H1 (cell line): ENCODE measurements around the gene DEFB114. TPM values are rescaled to one million over a fixed set of nuclear protein-coding genes. Genes with fewer than 3 reads are reported as not detected.

Experiments
- CTCF ChIA-PET: fragments of 300-600 bp; sonication (Branson Sonifier 250); formaldehyde crosslinking; loops from one replicate; lab custom pipeline; 2021; ENCODE audit not compliant: partially characterized antibody; lab: Charles Lee
- POLR2A ChIA-PET: fragments of 300-600 bp; sonication (Branson Sonifier 250); formaldehyde crosslinking; loops from one replicate; lab custom pipeline; 2021; ENCODE audit warnings: inconsistent platforms; ENCODE audit not compliant: partially characterized antibody; lab: Charles Lee
- DNase-seq, 2 experiments: peaks; one replicate each; pipeline versions ENCODE4 v3.0.0 to v3.0.0-alpha.2; 2010 to 2022; ENCODE audit warnings: low spot score in 2 of 2, low read depth in 1 of 2, mixed read lengths in 1 of 2
- FAIRE-seq: peaks from 2 replicates; lab custom pipeline; 2011; peaks lifted over from hg19 to GRCh38; lab: Jason Lieb, UNC
- H2AFZ ChIP-seq: 2 replicates; pipeline ENCODE4 v1.8.1; 2012; ENCODE audit warnings: low read length, inconsistent platforms
- H2AK5ac ChIP-seq: 2 replicates; pipeline ENCODE4 v1.6.1; 2013; ENCODE audit warnings: low read depth, low read length
- H2BK120ac ChIP-seq: replicated peaks from 2 replicates; pipeline ENCODE3; 2013; ENCODE audit warnings: low read depth, low read length, inconsistent platforms
- H2BK12ac ChIP-seq: 2 replicates; pipeline ENCODE4 v1.6.1; 2013; ENCODE audit warnings: low read depth, low read length
- H2BK15ac ChIP-seq: 2 replicates; pipeline ENCODE4 v1.6.1; 2013; ENCODE audit warnings: low read length
- H2BK20ac ChIP-seq: 2 replicates; pipeline ENCODE4 v1.6.1; 2013; ENCODE audit warnings: low read length
- H2BK5ac ChIP-seq: 2 replicates; pipeline ENCODE4 v1.6.1; 2013; ENCODE audit warnings: low read depth, low read length
- H3K14ac ChIP-seq: 2 replicates; pipeline ENCODE4 v1.6.1; 2013; ENCODE audit warnings: inconsistent platforms; ENCODE audit not compliant: insufficient read length
- H3K18ac ChIP-seq: 2 replicates; pipeline ENCODE4 v1.6.1; 2013; ENCODE audit warnings: low read length; ENCODE audit errors: extremely low read depth
- H3K23ac ChIP-seq: 2 replicates; pipeline ENCODE4 v1.6.1; 2013; ENCODE audit warnings: inconsistent platforms; ENCODE audit not compliant: insufficient read length
- H3K23me2 ChIP-seq: 2 replicates; pipeline ENCODE4 v1.6.1; 2013; ENCODE audit warnings: low read depth, low read length
- H3K27ac ChIP-seq: 2 replicates; pipeline ENCODE4 v1.6.1; 2011; ENCODE audit warnings: low read depth, low read length, inconsistent platforms
- H3K27me3 ChIP-seq, 4 experiments: replicated peaks in 1 of 4; 1 replicate in 1 of 4; 2 replicates in 3 of 4; pipeline versions ENCODE4 v1.6.1 to v1.8.1; 2011 to 2013; ENCODE audit warnings: low read length in 3 of 4, mild to moderate bottlenecking in 3 of 4, inconsistent platforms in 2 of 4, mixed read lengths in 2 of 4, moderate library complexity in 1 of 4; ENCODE audit not compliant: control insufficient read depth in 3 of 4, insufficient read depth in 3 of 4; ENCODE audit errors: extremely low read depth in 1 of 4
- H3K36me3 ChIP-seq, 4 experiments: 2 replicates each; pipeline versions ENCODE4 v1.6.1 to v1.8.1; 2011 to 2013; ENCODE audit warnings: mild to moderate bottlenecking in 4 of 4, low read length in 3 of 4, moderate library complexity in 2 of 4, control low read depth in 1 of 4, inconsistent platforms in 1 of 4; ENCODE audit not compliant: insufficient read depth in 4 of 4, control insufficient read depth in 2 of 4
- H3K4ac ChIP-seq: replicated peaks from 2 replicates; pipeline ENCODE3; 2013; ENCODE audit warnings: low read length, low read depth, mixed read lengths, inconsistent platforms; ENCODE audit not compliant: insufficient read length
- H3K4me1 ChIP-seq, 4 experiments: replicated peaks in 1 of 4; 1 replicate in 1 of 4; 2 replicates in 3 of 4; pipeline versions ENCODE4 v1.6.1 to v1.8.1; 2011 to 2013; ENCODE audit warnings: low read length in 3 of 4, inconsistent platforms in 2 of 4, mixed read lengths in 1 of 4; ENCODE audit not compliant: insufficient read depth in 4 of 4, control insufficient read depth in 3 of 4
- H3K4me2 ChIP-seq, 2 experiments: 2 replicates each; pipeline versions ENCODE4 v1.6.1 to v1.8.1; 2011 to 2013; ENCODE audit warnings: low read depth in 2 of 2, low read length in 2 of 2, control low read depth in 1 of 2, inconsistent platforms in 1 of 2, mild to moderate bottlenecking in 1 of 2; ENCODE audit not compliant: insufficient read depth in 1 of 2
- H3K4me3 ChIP-seq, 4 experiments: fragments of 200-600, 300-600 bp in 1 of 4; sonication (generic), shearing (Covaris generic), sonication (Bioruptor Twin) in 1 of 4; 2 replicates each; pipeline versions ENCODE4 v1.5.1 to v1.8.1; 2011 to 2016; ENCODE audit warnings: low read length in 4 of 4, low read depth in 3 of 4, control low read depth in 2 of 4, inconsistent platforms in 2 of 4, mild to moderate bottlenecking in 2 of 4, mixed read lengths in 1 of 4, moderate library complexity in 1 of 4; ENCODE audit not compliant: insufficient read depth in 2 of 4; ENCODE audit errors: extremely low read depth in 1 of 4
- H3K56ac ChIP-seq: replicated peaks from 2 replicates; pipeline ENCODE3; 2013; ENCODE audit warnings: low read depth, mild to moderate bottlenecking, mixed read lengths, low read length, inconsistent platforms; ENCODE audit not compliant: insufficient read length
- H3K79me1 ChIP-seq: 2 replicates; pipeline ENCODE4 v1.6.1; 2013; ENCODE audit warnings: low read depth, low read length, control low read depth
- H3K79me2 ChIP-seq, 2 experiments: 2 replicates each; pipeline versions ENCODE4 v1.6.1 to v1.8.1; 2012 to 2013; ENCODE audit warnings: low read length in 2 of 2, mild to moderate bottlenecking in 2 of 2, inconsistent platforms in 1 of 2; ENCODE audit not compliant: insufficient read depth in 2 of 2, control insufficient read depth in 1 of 2
- H3K9ac ChIP-seq, 4 experiments: replicated peaks in 1 of 4; 1 replicate in 1 of 4; 2 replicates in 3 of 4; pipeline versions ENCODE4 v1.6.1 to v1.8.1; 2011 to 2013; ENCODE audit warnings: low read depth in 3 of 4, low read length in 3 of 4, control low read depth in 2 of 4, mild to moderate bottlenecking in 2 of 4, moderate library complexity in 2 of 4, inconsistent platforms in 1 of 4; ENCODE audit errors: extremely low read depth in 1 of 4
- H3K9me3 ChIP-seq, 2 experiments: 2 replicates each; pipeline versions ENCODE4 v1.6.1 to v1.8.1; 2012 to 2013; ENCODE audit warnings: mild to moderate bottlenecking in 2 of 2, moderate library complexity in 2 of 2, control low read depth in 1 of 2, inconsistent platforms in 1 of 2, low read depth in 1 of 2, low read length in 1 of 2, mixed read lengths in 1 of 2; ENCODE audit not compliant: insufficient read depth in 2 of 2
- H4K20me1 ChIP-seq, 2 experiments: replicated peaks in 1 of 2; 2 replicates each; pipeline versions ENCODE3 to v1.8.1; 2011 to 2013; ENCODE audit warnings: inconsistent platforms in 2 of 2, low read length in 2 of 2, mild to moderate bottlenecking in 1 of 2; ENCODE audit not compliant: insufficient read depth in 2 of 2, control insufficient read depth in 1 of 2
- H4K5ac ChIP-seq: 2 replicates; pipeline ENCODE4 v1.6.1; 2013; ENCODE audit warnings: low read length, low read depth, mixed read lengths, inconsistent platforms; ENCODE audit not compliant: insufficient read length
- H4K8ac ChIP-seq: 2 replicates; pipeline ENCODE4 v1.8.0; 2013; ENCODE audit warnings: mild to moderate bottlenecking, moderate library complexity, low read length, inconsistent platforms; ENCODE audit not compliant: insufficient read depth; ENCODE audit errors: extremely low read depth
- H4K91ac ChIP-seq: replicated peaks from 2 replicates; pipeline ENCODE3; 2013; ENCODE audit warnings: low read length, mixed read lengths, inconsistent platforms; ENCODE audit not compliant: insufficient read length
- BRCA1 ChIP-seq: IDR thresholded peaks from 2 replicates; pipeline ENCODE4 v1.6.1; 2012; ENCODE audit warnings: low read depth, low read length, improper control_type of control experiment
- CEBPB ChIP-seq: IDR thresholded peaks from 2 replicates; pipeline ENCODE4 v1.6.1; 2012; ENCODE audit warnings: low read depth, low read length
- EGR1 ChIP-seq: IDR thresholded peaks from 2 replicates; pipeline ENCODE4 v1.6.1; 2011; ENCODE audit warnings: low read depth, low read length, borderline replicate concordance
- EZH2 ChIP-seq: fragments of 200-600 bp; sonication (generic); IDR thresholded peaks from 2 replicates; pipeline ENCODE4 v1.7.1; 2012; ENCODE audit warnings: low read depth, mild to moderate bottlenecking, moderate library complexity, low read length, inconsistent platforms; ENCODE audit not compliant: severe bottlenecking
- NANOG ChIP-seq: IDR thresholded peaks from 2 replicates; pipeline ENCODE4 v1.6.1; 2011; ENCODE audit warnings: low read length, low read depth, mild to moderate bottlenecking, inconsistent platforms; ENCODE audit not compliant: insufficient read depth, poor library complexity, severe bottlenecking
- RAD21 ChIP-seq, 2 experiments: IDR thresholded peaks in 1 of 2; conservative IDR thresholded peaks in 1 of 2; 2 replicates each; pipeline ENCODE4 v1.6.1; 2011; ENCODE audit warnings: low read depth in 2 of 2, low read length in 2 of 2, improper control_type of control experiment in 1 of 2, inconsistent platforms in 1 of 2, mild to moderate bottlenecking in 1 of 2, moderate library complexity in 1 of 2
- SIRT6 ChIP-seq: IDR thresholded peaks from one replicate; pipeline ENCODE4 v1.7.1; 2012; ENCODE audit warnings: low read length, inconsistent platforms
- TEAD4 ChIP-seq: IDR thresholded peaks from 2 replicates; pipeline ENCODE4 v1.6.1; 2012; ENCODE audit warnings: low read depth, low read length, inconsistent platforms, mixed read lengths
- WGBS, 2 experiments: shearing (Covaris generic) in 1 of 2; methylation state at CpG; one replicate each; pipeline versions ENCODE4 v1.1.6 to v1.1.7; 2013 to 2015; ENCODE audit warnings: low lambda C conversion rate in 2 of 2, mixed read lengths in 2 of 2, inconsistent platforms in 1 of 2, low coverage in 1 of 2, missing lambda C conversion rate in 1 of 2; ENCODE audit not compliant: insufficient replicate concordance in 2 of 2, insufficient coverage in 1 of 2, insufficient read length in 1 of 2; ENCODE audit errors: extremely low coverage in 1 of 2, missing lambda C conversion rate in 1 of 2; 5-methylcytosine and 5-hydroxymethylcytosine counted together
- polyA plus RNA-seq, 7 experiments: library from polyadenylated mRNA; depleted of rRNA in 3 of 7; stranded (reverse) in 5 of 7; unstranded in 2 of 7; fragments of >200 nt in 5 of 7; fragments of 200-250 nt in 2 of 7; gene quantifications; 1 replicate in 5 of 7; 2 replicates in 1 of 7; 4 replicates in 1 of 7; pipeline versions ENCODE4 v1.2.1 to v1.2.3, GENCODE V29; 2011 to 2013; ENCODE audit warnings: missing spikeins in 2 of 7, mixed read lengths in 2 of 7
- total RNA-seq: library from RNA; stranded (reverse); fragmentation: NEBNext Ultra II Directional; extraction: Animal tissue kit (Norgen Biotek cat#: 25700); gene quantifications from 2 replicates; pipeline ENCODE4 v1.2.1, GENCODE V29; 2021
- TF ChIP-seq, protein P1 (sequence below): IDR thresholded peaks from 2 replicates; pipeline ENCODE4 v1.6.1; 2012; ENCODE audit warnings: inconsistent platforms
- TF ChIP-seq, protein P2 (sequence below): IDR thresholded peaks from 2 replicates; pipeline ENCODE4 v1.6.1; 2011; ENCODE audit warnings: low read depth, mild to moderate bottlenecking, low read length; ENCODE audit not compliant: insufficient read depth

DEFB114 gene
- total and polyA plus RNA-seq, 2 of the 8 experiments (the other 6 are each of a cell fraction or from before 2014, with no cell fraction given), result not detected

DNA sequence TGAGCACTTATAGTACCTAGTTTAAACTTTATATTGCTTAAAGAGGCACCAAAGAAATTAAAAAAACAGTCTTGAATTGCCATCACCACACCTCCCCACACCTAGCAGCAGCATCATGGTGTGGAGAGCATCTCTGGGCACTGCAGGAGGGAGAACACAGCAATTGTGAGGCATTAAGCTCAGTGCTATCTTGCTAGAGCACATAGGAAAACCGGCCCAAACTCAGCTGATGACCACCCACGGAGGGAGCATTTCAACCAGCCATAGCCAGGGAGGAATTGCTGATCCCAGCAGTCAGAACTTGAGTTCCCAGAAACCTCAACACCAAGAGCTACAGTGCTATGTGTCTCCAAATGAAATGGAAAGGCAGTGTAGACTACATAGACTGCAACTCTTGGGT is 24.9 kb upstream of the DEFB114 start:
- Histone ChIP-seq H4K5ac (no peak overlapping the region), H3K4me2 (no peak overlapping the region), H3K36me3 (no peaks in the 10 kb centered on the region), H3K79me2 (no peaks in the 10 kb centered on the region), H3K4me1 (no peaks in the 10 kb centered on the region), H3K9ac (no peak overlapping the region), H3K27me3 (no peaks in the 10 kb centered on the region), H3K79me1 (no peaks in the 10 kb centered on the region), H2BK12ac (no peak overlapping the region; the same call in 1 of the 2 replicates), H4K8ac (no peak overlapping the region), H2AFZ (0 out of 2 replicates have a peak overlapping the region, but pooled peaks have one; percentile 30), H4K20me1 (no peaks in the 10 kb centered on the region), H3K23ac (no peak overlapping the region), H2BK120ac (peak overlapping the region; percentile 22), H3K4me3 (no peak overlapping the region), H3K9me3 (no peaks in the 10 kb centered on the region), H2BK20ac (no peak overlapping the region), H2BK15ac (no peak overlapping the region), H3K4ac (no peak overlapping the region), H4K91ac (no peak overlapping the region), H3K18ac (no peak overlapping the region), H2AK5ac (no peak overlapping the region), H3K14ac (no peak overlapping the region), H3K23me2 (no peaks in the 10 kb centered on the region), H3K56ac (no peak overlapping the region), H2BK5ac (no peak overlapping the region), H3K27ac (no peak overlapping the region)
- TF ChIP-seq RAD21 (IDR thresholded peaks at IDR 0.05 in 1 of 2, conservative IDR thresholded peaks at IDR 0.05 in 1 of 2; ENCODE audit: low read depth in 2 of 2, low read length in 2 of 2) (no peak), BRCA1 (no peak), TEAD4 (no peak), EGR1 (no peak), NANOG (no peak), SIRT6 (no peak), EZH2 (no peak), CEBPB (no peak)
- TF ChIP-seq, protein P1, sequence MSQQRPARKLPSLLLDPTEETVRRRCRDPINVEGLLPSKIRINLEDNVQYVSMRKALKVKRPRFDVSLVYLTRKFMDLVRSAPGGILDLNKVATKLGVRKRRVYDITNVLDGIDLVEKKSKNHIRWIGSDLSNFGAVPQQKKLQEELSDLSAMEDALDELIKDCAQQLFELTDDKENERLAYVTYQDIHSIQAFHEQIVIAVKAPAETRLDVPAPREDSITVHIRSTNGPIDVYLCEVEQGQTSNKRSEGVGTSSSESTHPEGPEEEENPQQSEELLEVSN, result no peak
- TF ChIP-seq, protein P2, sequence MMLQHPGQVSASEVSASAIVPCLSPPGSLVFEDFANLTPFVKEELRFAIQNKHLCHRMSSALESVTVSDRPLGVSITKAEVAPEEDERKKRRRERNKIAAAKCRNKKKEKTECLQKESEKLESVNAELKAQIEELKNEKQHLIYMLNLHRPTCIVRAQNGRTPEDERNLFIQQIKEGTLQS, result no peak
- DNase-seq (no peak), FAIRE-seq (no peak)
- 71% methylated on average over 1 of the region's 2 CpGs; no CpG with 5 or more reads in 1 of the 2 experiments for WGBS, 2 experiments
- CTCF ChIA-PET, result interaction anchor here (0.7 kb wide), 1 partner anchor 43 kb away, joined by 3 read pairs; no protein-coding TSS in a partner anchor
- POLR2A ChIA-PET, result no interaction called here
